Activated CD8-positive, alpha-beta T cell treated with anti-CD3 and anti-CD28 coated beads, Interleukin-2, amount 10 ng/mL, durations not matched to agents 7 days and 5 days (primary cell): ENCODE results near the gene LRRC59. TPM values are rescaled to one million over a fixed set of nuclear protein-coding genes. Genes with fewer than 3 reads are reported as not detected.
"Not testable (repeated sequence)": the region's sequence is repeated elsewhere in the genome, so short reads cannot be mapped to it uniquely, and the experiment has no call there.

Experiments
- ATAC-seq: fragments of 150-1000 bp; cut with Tn5 transposase; one replicate; pipeline ENCODE4 v1.10.0; 2021; ENCODE audit warnings: moderate library complexity
- CTCF ChIA-PET: fragments of 350-600 bp; sonication (Branson Sonifier 250); formaldehyde crosslinking; loops from one replicate; lab custom pipeline; 2021; ENCODE audit warnings: antibody characterized with exemption; lab: Charles Lee
- POLR2A ChIA-PET: fragments of 350-600 bp; sonication (Branson Sonifier 250); formaldehyde crosslinking; loops from one replicate; lab custom pipeline; 2021; ENCODE audit warnings: antibody characterized with exemption; lab: Charles Lee
- DNase-seq: peaks from one replicate; pipeline ENCODE4 v3.0.0-alpha.2; 2020
- H3K27ac Mint-ChIP-seq: one replicate; pipeline ENCODE4 v1.8.0; 2021; ENCODE audit warnings: mild to moderate bottlenecking, mixed read lengths
- H3K27me3 Mint-ChIP-seq: one replicate; pipeline ENCODE4 v1.8.0; 2021; ENCODE audit warnings: low read depth, mixed read lengths
- H3K36me3 Mint-ChIP-seq: one replicate; pipeline ENCODE4 v1.8.0; 2021; ENCODE audit warnings: low read depth, mixed read lengths
- H3K4me1 Mint-ChIP-seq: one replicate; pipeline ENCODE4 v1.8.0; 2021; ENCODE audit warnings: low read depth, mixed read lengths
- H3K4me3 Mint-ChIP-seq: one replicate; pipeline ENCODE4 v1.8.0; 2021; ENCODE audit warnings: mild to moderate bottlenecking, mixed read lengths
- H3K9me3 Mint-ChIP-seq: one replicate; pipeline ENCODE4 v1.8.0; 2022; ENCODE audit warnings: mixed read lengths; ENCODE audit not compliant: insufficient read depth
- total RNA-seq, 2 experiments: library from RNA; stranded (reverse); gene quantifications; one replicate each; pipeline ENCODE4 v1.2.3, GENCODE V29; 2021

Gene LRRC59
- total RNA-seq, 2 experiments from 2014 or later: 77.7 to 77.9 TPM

DNA sequence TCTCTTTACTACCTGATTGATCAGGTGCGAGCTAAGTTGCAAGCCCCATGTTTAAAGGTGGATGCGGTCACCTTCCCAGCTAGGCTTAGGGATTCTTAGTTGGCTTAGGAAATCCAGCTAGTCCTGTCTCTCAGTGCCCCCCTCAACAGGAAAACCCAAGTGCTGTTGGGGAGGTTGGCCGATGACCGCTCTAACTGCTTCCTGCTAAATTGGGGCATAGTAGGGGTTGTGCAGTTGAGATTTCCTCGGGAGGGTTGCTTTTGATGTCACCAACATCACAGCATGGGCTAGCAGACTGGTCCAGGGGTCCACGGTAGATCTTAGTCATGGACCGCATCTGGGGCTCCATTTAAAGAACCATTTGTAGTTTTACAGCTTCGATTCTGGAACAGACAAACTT lies 2.3 kb upstream of the LRRC59 start:
- H3K36me3 Mint-ChIP-seq: peaks cover 16% of the 10 kb centered on the region
- not testable (repeated sequence) for H3K27me3 Mint-ChIP-seq, H3K9me3 Mint-ChIP-seq, DNase-seq, H3K27ac Mint-ChIP-seq, H3K4me3 Mint-ChIP-seq, ATAC-seq
- ChIA-PET CTCF (interaction anchor here (3.1 to 6.9 kb wide), 4 partner anchors 14 to 79 kb away, joined by 15 to 84 read pairs (median 38); partner anchors contain the start of genes ACSF2 and RSAD1), POLR2A (interaction anchor here (1.3 kb wide), 1 partner anchor 38 kb away, joined by 5 read pairs; no protein-coding TSS in a partner anchor)
- peaks cover 23% of the 10 kb centered on the region for H3K4me1 Mint-ChIP-seq

DNA sequence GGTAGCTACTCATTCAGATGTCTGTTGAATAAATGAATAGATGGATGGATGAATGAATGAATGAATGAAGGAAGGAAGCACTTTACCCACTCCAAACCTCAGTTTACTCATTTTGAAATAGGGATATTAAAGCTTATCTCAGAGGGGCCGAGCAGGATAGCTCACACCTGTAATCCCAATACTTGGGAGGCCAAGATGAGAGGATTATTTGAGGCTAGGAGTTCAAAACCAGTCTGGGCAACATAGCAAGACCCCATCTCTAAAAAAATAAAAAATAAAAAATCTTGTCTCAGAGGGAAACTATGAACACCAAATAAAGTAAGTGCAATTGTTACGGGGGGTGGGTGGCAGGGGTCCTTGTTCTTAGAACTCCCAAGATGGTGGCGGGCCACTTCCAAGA lies 1.3 kb upstream of the LRRC59 start:
- H3K27me3 Mint-ChIP-seq, ATAC-seq, H3K4me3 Mint-ChIP-seq, DNase-seq, H3K27ac Mint-ChIP-seq, H3K9me3 Mint-ChIP-seq: not testable (repeated sequence)
- H3K36me3 Mint-ChIP-seq: peaks cover 24% of the 10 kb centered on the region
- ChIA-PET CTCF (interaction anchor here (0.8 to 6.9 kb wide), 13 partner anchors 8 to 310 kb away, joined by 3 to 84 read pairs (median 19); partner anchors contain the start of genes ACSF2, ANKRD40, COL1A1 and EME1), POLR2A (interaction anchor here (1.3 to 4.2 kb wide), 6 partner anchors 8 to 73 kb away, joined by 5 to 53 read pairs (median 18); partner anchors contain the start of genes EME1 and MRPL27)
- peaks cover 27% of the 10 kb centered on the region for H3K4me1 Mint-ChIP-seq

DNA sequence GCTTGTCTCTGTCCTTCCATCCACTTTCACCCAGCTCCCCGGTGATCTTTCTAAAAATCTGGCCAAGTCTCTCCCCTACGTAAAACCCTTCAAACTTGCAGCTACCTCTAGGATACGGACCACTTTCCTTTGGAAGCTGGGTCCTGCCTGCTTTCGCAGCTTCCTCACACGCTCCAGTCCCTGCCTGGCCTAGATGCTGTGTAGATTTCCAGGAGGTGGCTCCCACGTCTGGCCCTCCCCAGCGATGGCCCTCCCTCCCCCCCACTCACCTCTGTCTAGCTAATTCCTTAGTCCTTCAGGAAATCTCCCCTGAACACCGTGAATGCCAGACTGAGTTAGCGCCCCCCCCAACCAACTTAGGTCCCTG lies 579 bp upstream of the LRRC59 start:
- CTCF ChIA-PET: interaction anchor here (0.8 to 6.9 kb wide), 36 partner anchors 9 to 1966 kb away, joined by 3 to 84 read pairs (median 6); partner anchors contain the start of genes ACSF2, ANKRD40, COL1A1 and EME1
- ATAC-seq (no peak), DNase-seq (no peak)
- H3K27ac Mint-ChIP-seq: peak overlapping the region; percentile 94
- H3K9me3 Mint-ChIP-seq: no peaks in the 10 kb centered on the region
- H3K4me1 Mint-ChIP-seq: peaks cover 27% of the 10 kb centered on the region
- peak overlapping the region; percentile 93 for H3K4me3 Mint-ChIP-seq
- H3K27me3 Mint-ChIP-seq: no peaks in the 10 kb centered on the region
- POLR2A ChIA-PET: interaction anchor here (0.5 to 4.2 kb wide), 15 partner anchors 7 to 79 kb away, joined by 3 to 53 read pairs (median 6); partner anchors contain the start of genes EME1, MRPL27 and XYLT2
- H3K36me3 Mint-ChIP-seq: peaks cover 32% of the 10 kb centered on the region

DNA sequence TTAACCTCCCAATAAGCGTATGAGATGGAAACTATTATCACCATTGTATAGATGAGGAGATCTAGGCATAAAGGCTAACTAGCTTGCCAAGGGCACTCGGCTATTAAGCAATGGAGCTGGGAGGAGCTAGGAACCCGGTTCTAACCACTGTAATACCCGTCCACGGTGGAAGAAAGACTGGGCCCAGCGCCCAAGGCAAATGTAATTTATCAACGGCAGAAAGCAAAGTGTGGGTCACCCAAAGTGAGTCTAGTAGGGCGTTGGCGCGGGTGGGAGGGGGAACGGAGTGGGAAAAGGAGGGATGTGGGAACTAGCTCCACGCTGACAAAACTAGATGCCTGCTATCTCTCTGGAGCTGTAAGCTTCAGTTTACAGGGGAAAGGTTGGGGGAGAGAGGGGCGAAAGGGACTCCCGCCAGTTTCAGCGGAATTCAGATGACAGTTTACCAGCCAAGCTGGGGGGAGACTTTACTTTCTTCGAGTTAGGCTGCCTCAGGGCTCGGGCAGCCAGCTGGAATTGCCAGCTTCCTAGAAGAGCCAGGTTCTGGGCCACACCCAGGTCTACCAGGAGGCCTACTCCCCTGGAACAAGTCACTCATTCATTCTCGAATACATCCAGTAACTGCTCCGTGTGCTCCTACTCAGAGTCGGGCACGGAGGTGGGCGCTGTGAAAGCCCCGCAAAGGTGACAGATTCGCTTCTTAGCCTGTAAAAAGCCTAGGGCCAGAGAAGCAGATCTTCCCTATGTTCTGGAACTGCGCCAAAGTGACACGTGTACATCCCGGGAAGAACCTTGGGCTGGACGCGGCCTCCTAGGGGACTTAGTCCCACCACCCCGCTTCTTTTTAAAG lies 837 bp downstream of the LRRC59 start:
- ATAC-seq (peak; percentile 18), DNase-seq (peak; percentile 36)
- H3K4me3 Mint-ChIP-seq: peak overlapping the region; percentile 93
- H3K4me1 Mint-ChIP-seq: peaks cover 27% of the 10 kb centered on the region
- H3K27me3 Mint-ChIP-seq: no peaks in the 10 kb centered on the region
- CTCF ChIA-PET: interaction anchor here (0.7 to 6.9 kb wide), 45 partner anchors 7 to 1964 kb away, joined by 3 to 84 read pairs (median 6); partner anchors contain the start of genes ACSF2, EME1, MRPL27 and RSAD1
- H3K36me3 Mint-ChIP-seq: peaks cover 39% of the 10 kb centered on the region
- H3K27ac Mint-ChIP-seq: peak overlapping the region; percentile 94
- no peaks in the 10 kb centered on the region for H3K9me3 Mint-ChIP-seq
- POLR2A ChIA-PET: interaction anchor here (0.5 to 4.2 kb wide), 22 partner anchors 8 to 728 kb away, joined by 3 to 53 read pairs (median 4); partner anchors contain the start of genes EME1, MRPL27, RSAD1 and XYLT2

DNA sequence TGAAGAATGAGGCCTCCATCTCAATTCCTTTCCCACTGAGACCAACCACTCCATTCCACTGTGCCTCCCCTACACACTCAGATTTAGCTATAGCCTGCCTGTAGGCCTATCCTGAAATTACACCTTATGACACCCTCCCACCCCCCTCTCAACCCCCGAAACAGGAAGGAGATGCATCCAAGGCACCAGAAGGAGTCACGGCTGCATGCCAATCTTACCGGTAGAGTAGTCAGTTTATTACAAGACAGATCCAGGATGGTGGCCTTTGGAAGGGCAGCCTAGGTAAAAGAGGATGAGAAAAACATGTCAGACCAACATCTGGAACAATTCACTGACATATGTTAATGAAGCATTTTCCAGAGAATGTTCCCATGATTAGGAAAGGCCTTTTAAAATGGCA lies 2.6 kb downstream of the LRRC59 start:
- Mint-ChIP-seq H3K9me3 (no peaks in the 10 kb centered on the region), H3K27ac (no peak overlapping the region), H3K4me1 (peaks cover 27% of the 10 kb centered on the region), H3K4me3 (peak overlapping the region; percentile 93), H3K27me3 (no peaks in the 10 kb centered on the region), H3K36me3 (peaks cover 43% of the 10 kb centered on the region)
- ATAC-seq (no peak), DNase-seq (no peak)
- POLR2A ChIA-PET: interaction anchor here (4.2 kb wide), 1 partner anchor 20 kb away, joined by 53 read pairs; the partner anchor contains the start of genes EME1 and MRPL27
- CTCF ChIA-PET: interaction anchor here (6.9 kb wide), 1 partner anchor 32 kb away, joined by 84 read pairs; no protein-coding TSS in a partner anchor

DNA sequence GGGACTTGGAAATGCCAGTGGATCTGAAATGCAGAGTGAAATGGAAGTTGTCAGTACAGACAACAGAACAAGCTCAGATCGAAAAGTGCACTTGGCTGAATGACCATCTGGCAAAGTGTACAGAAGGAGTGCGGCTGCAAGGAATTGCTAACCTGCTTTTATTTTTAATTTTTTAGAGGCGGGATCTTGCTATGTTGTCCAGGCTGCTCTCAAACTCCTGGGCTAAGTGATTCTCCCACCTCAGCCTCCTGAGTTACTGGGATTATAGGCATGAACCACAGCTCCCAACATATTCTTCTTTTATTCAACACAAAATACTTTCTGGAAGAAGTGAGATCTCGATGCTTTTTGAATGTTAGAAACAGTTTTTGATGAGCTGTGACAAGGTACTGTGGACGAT lies 3.6 kb downstream of the LRRC59 start:
- H3K36me3 Mint-ChIP-seq: peaks cover 50% of the 10 kb centered on the region
- ChIA-PET POLR2A (interaction anchor here (0.8 kb wide), 1 partner anchor 8 kb away, joined by 3 read pairs; no protein-coding TSS in a partner anchor), CTCF (interaction anchor here (6.9 kb wide), 1 partner anchor 31 kb away, joined by 84 read pairs; no protein-coding TSS in a partner anchor)
- no peaks in the 10 kb centered on the region for H3K27me3 Mint-ChIP-seq
- no peak overlapping the region for H3K27ac Mint-ChIP-seq
- ATAC-seq (no peak), DNase-seq (no peak)
- no peaks in the 10 kb centered on the region for H3K9me3 Mint-ChIP-seq
- no peak overlapping the region for H3K4me3 Mint-ChIP-seq
- H3K4me1 Mint-ChIP-seq: peaks cover 27% of the 10 kb centered on the region

DNA sequence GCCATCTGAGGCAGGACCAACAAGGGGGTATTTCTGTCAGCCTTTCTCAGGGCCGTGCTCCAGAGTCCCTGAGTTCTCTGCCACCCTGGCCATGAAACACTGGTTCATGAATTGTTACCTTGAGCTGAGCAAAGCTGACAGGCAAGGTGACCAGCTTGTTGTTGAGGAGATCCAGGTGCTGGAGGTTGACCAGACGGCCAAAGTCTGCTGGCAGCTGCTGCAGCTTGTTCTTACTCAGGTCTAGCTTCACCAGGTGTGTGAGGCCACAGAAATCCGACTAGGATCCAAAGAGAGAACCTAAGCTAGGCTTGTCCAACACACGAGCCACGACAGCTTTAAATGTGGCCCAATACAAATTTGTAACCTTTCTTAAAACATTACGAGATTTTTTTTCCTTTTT lies 4.7 kb downstream of the LRRC59 start:
- CTCF ChIA-PET: interaction anchor here (1.1 to 2.4 kb wide), 2 partner anchors 14 to 86 kb away, joined by 3 to 8 read pairs; partner anchors contain the start of gene RSAD1
- H3K9me3 Mint-ChIP-seq: no peaks in the 10 kb centered on the region
- H3K27me3 Mint-ChIP-seq: no peaks in the 10 kb centered on the region
- H3K4me1 Mint-ChIP-seq: peaks cover 25% of the 10 kb centered on the region
- no peak overlapping the region for H3K27ac Mint-ChIP-seq
- ATAC-seq: no peak
- DNase-seq: no peak
- no peak overlapping the region for H3K4me3 Mint-ChIP-seq
- peaks cover 57% of the 10 kb centered on the region for H3K36me3 Mint-ChIP-seq
- POLR2A ChIA-PET: interaction anchor here (1.6 to 1.8 kb wide), 2 partner anchors 19 to 28 kb away, joined by 4 to 7 read pairs; no protein-coding TSS in a partner anchor

DNA sequence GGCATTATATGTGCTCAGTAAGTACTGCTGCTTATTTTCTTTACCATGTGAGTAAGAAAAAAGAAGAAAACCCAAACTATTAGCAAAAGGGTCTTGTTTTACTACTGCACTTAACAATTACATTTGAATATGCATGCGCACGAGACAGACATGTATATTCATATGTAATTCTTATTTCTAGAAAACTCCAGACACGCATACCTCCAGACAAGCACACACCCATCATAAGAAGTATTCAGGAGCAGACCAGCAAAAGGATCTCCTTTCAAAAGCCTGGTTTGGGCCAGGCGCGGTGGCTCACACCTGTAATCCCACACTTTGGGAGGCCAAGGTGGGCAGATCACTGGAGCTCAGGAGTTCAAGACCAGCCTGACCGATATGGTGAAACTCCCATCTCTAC lies 7.8 kb downstream of the LRRC59 start:
- no peaks in the 10 kb centered on the region for H3K9me3 Mint-ChIP-seq
- no peak for ATAC-seq
- CTCF ChIA-PET: interaction anchor here (1.3 to 2.8 kb wide), 2 partner anchors 8 to 27 kb away, joined by 11 to 15 read pairs; partner anchors contain the start of gene LRRC59
- H3K4me1 Mint-ChIP-seq: peaks cover 4% of the 10 kb centered on the region
- H3K27ac Mint-ChIP-seq: no peak overlapping the region
- no peak for DNase-seq
- H3K27me3 Mint-ChIP-seq: no peaks in the 10 kb centered on the region
- POLR2A ChIA-PET: interaction anchor here (1.9 kb wide), 1 partner anchor 16 kb away, joined by 5 read pairs; no protein-coding TSS in a partner anchor
- H3K36me3 Mint-ChIP-seq: peaks cover 68% of the 10 kb centered on the region
- H3K4me3 Mint-ChIP-seq: no peak overlapping the region

DNA sequence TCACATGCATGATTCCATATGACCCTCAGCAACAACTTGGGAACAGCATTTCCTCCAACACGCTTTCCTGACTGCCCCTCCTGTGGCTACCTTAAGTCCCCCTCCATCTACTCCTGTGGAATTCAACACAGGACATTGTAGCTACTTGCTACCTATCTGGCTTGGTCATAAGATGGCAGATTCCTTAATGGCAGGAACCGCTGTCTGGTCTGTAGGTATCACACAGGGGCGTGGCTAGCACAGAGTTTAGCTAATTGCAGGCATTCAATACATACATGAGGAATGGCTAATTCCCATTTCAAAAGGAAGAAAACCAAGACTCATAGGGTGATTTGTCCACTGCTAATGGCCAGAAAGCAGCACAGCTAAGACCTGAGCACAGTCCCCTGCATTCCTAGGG lies 8.6 kb downstream of the LRRC59 start:
- DNase-seq: no peak
- ChIA-PET POLR2A (interaction anchor here (1.6 kb wide), 1 partner anchor 8 kb away, joined by 7 read pairs; no protein-coding TSS in a partner anchor), CTCF (interaction anchor here (0.9 to 1.3 kb wide), 2 partner anchors 9 to 26 kb away, joined by 3 to 11 read pairs; partner anchors contain the start of gene LRRC59)
- H3K4me1 Mint-ChIP-seq: no peaks in the 10 kb centered on the region
- H3K9me3 Mint-ChIP-seq: no peaks in the 10 kb centered on the region
- no peaks in the 10 kb centered on the region for H3K27me3 Mint-ChIP-seq
- H3K36me3 Mint-ChIP-seq: peaks cover 67% of the 10 kb centered on the region
- no peak overlapping the region for H3K27ac Mint-ChIP-seq
- no peak for ATAC-seq
- H3K4me3 Mint-ChIP-seq: no peak overlapping the region

DNA sequence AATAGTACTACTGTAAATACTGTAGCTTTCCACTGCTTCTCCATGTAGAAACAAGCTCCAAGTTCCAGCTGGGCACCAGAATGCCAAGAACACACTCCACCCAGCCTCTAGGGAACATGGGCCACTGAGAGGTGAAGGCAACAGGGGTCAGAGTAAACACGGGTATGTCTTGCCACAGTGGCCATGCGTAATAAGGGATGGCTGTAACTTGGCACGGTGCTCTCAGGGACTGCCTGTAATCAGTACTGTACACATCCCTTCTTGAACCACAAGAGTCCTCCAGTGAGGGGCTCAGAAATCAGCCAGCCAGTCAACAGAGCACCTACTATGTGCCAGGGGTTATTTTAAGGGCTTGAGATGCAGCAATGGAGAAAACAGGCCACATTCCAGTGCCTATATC lies 10.8 kb downstream of the LRRC59 start:
- ATAC-seq (no peak), DNase-seq (no peak)
- ChIA-PET POLR2A (interaction anchor here (1.0 to 1.2 kb wide), 2 partner anchors 7 to 11 kb away, joined by 4 read pairs; partner anchors contain the start of gene LRRC59), CTCF (interaction anchor here (3.7 to 4.0 kb wide), 2 partner anchors 11 to 24 kb away, joined by 16 to 31 read pairs; partner anchors contain the start of gene LRRC59)
- no peak overlapping the region for H3K27ac Mint-ChIP-seq
- peaks cover 69% of the 10 kb centered on the region for H3K36me3 Mint-ChIP-seq
- H3K4me3 Mint-ChIP-seq: no peak overlapping the region
- no peaks in the 10 kb centered on the region for H3K9me3 Mint-ChIP-seq
- H3K27me3 Mint-ChIP-seq: no peaks in the 10 kb centered on the region
- no peaks in the 10 kb centered on the region for H3K4me1 Mint-ChIP-seq

DNA sequence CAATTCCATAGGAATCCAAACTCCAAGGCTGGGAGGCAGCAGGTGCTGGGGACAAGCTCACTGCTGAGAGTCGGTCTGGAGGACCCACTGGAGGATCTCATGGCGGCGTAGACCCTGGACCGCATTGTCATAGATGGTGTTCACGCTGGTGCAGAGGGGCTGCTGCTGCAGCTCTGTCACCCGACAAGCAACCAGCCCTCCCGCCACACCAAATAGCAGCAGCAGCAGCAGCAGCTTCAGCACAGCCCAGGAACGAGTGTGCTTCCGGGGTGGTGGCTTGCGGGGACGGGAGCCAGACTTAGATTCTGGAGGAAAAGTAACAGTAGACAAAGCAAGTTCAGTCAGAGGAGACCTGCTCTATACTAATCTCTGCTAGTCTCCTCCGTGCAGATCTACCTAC lies 14.4 kb downstream of the LRRC59 start:
- Mint-ChIP-seq H3K9me3 (no peaks in the 10 kb centered on the region), H3K4me1 (peaks cover 11% of the 10 kb centered on the region), H3K36me3 (peaks cover 74% of the 10 kb centered on the region), H3K4me3 (no peak overlapping the region), H3K27me3 (no peaks in the 10 kb centered on the region), H3K27ac (no peak overlapping the region)
- ATAC-seq (no peak), DNase-seq (no peak)
- CTCF ChIA-PET: interaction anchor here (4.4 kb wide), 1 partner anchor 14 kb away, joined by 30 read pairs; the partner anchor contains the start of gene LRRC59
- POLR2A ChIA-PET: interaction anchor here (6.8 kb wide), 1 partner anchor 14 kb away, joined by 46 read pairs; the partner anchor contains the start of gene LRRC59
